GM18499 (cell line): ENCODE measurements around the gene SHLD3.
"Not testable (repeated sequence)": the region's sequence is repeated elsewhere in the genome, so short reads cannot be mapped to it uniquely, and the experiment has no call there.

Experiments
- ATAC-seq: cut with Tn5 transposase; IDR thresholded peaks from one replicate; pipeline ENCODE4 v1.9.1; 2021; ENCODE audit warnings: moderate number of reproducible peaks; ENCODE audit not compliant: insufficient read depth, unreplicated experiment

Gene SHLD3

GRCh38 chr5:65674749-65675148 is 49.9 kb downstream of the SHLD3 start:
- no peak for ATAC-seq

- ATAC-seq: not testable (repeated sequence)
Observed at GRCh38 chr5:65676056-65676455, 51.2 kb downstream of the SHLD3 start.
